Rectal smooth muscle tissue (tissue), 1 donor: ENCODE measurements around the gene TGM4.

Source experiments
- H3K27ac ChIP-seq: one replicate; pipeline ENCODE4 v1.7.0; 2013; ENCODE audit warnings: low read depth, low read length, inconsistent platforms
- H3K27me3 ChIP-seq: one replicate; pipeline ENCODE4 v1.7.0; 2013; ENCODE audit warnings: low read length; ENCODE audit not compliant: control insufficient read depth, insufficient read depth
- H3K36me3 ChIP-seq: one replicate; pipeline ENCODE4 v1.7.0; 2013; ENCODE audit warnings: low read length; ENCODE audit not compliant: control insufficient read depth, insufficient read depth
- H3K4me1 ChIP-seq: one replicate; pipeline ENCODE4 v1.7.0; 2013; ENCODE audit warnings: low read length; ENCODE audit not compliant: control insufficient read depth, insufficient read depth
- H3K4me3 ChIP-seq: one replicate; pipeline ENCODE4 v1.7.0; 2013; ENCODE audit warnings: low read length
- H3K9ac ChIP-seq: one replicate; pipeline ENCODE4 v1.7.0; 2013; ENCODE audit warnings: low read length

Gene TGM4

GRCh38 chr3:44924457-44925084 lies 50.2 kb downstream of the TGM4 start:
- no peaks in the 10 kb centered on the region for H3K27me3 ChIP-seq
- no peaks in the 10 kb centered on the region for H3K4me1 ChIP-seq

GRCh38 chr3:44926172-44926571 lies 51.8 kb downstream of the TGM4 start:
- Histone ChIP-seq H3K27ac (no peak overlapping the region), H3K9ac (no peak overlapping the region), H3K4me3 (no peak overlapping the region), H3K36me3 (peaks cover 29% of the 10 kb centered on the region), H3K27me3 (no peaks in the 10 kb centered on the region), H3K4me1 (no peaks in the 10 kb centered on the region)

More at GRCh38 chr3:44924457-44925084, 50.2 kb downstream of the TGM4 start:
- H3K4me3 ChIP-seq: no peak overlapping the region
- H3K27ac ChIP-seq: no peak overlapping the region
- no peak overlapping the region for H3K9ac ChIP-seq
- H3K36me3 ChIP-seq: peaks cover 27% of the 10 kb centered on the region

- no peaks in the 10 kb centered on the region for H3K27me3 ChIP-seq
- peaks cover 33% of the 10 kb centered on the region for H3K36me3 ChIP-seq
- no peaks in the 10 kb centered on the region for H3K4me1 ChIP-seq
- no peak overlapping the region for H3K27ac ChIP-seq
- no peak overlapping the region for H3K9ac ChIP-seq
- no peak overlapping the region for H3K4me3 ChIP-seq
Observed at GRCh38 chr3:44926921-44927320, 52.5 kb downstream of the TGM4 start.

GRCh38 chr3:44927371-44927770 lies 53.0 kb downstream of the TGM4 start:
- no peak overlapping the region for H3K9ac ChIP-seq
- no peak overlapping the region for H3K27ac ChIP-seq
- H3K36me3 ChIP-seq: peaks cover 36% of the 10 kb centered on the region
- no peaks in the 10 kb centered on the region for H3K27me3 ChIP-seq
- H3K4me1 ChIP-seq: no peaks in the 10 kb centered on the region
- H3K4me3 ChIP-seq: no peak overlapping the region

- Histone ChIP-seq H3K27me3 (no peaks in the 10 kb centered on the region), H3K36me3 (peaks cover 46% of the 10 kb centered on the region), H3K9ac (no peak overlapping the region), H3K27ac (no peak overlapping the region), H3K4me1 (no peaks in the 10 kb centered on the region), H3K4me3 (no peak overlapping the region)
Observed at GRCh38 chr3:44929782-44930181, 55.4 kb downstream of the TGM4 start.

- H3K36me3 ChIP-seq: peaks cover 46% of the 10 kb centered on the region
- no peak overlapping the region for H3K27ac ChIP-seq
- no peak overlapping the region for H3K4me3 ChIP-seq
- no peaks in the 10 kb centered on the region for H3K27me3 ChIP-seq
- no peaks in the 10 kb centered on the region for H3K4me1 ChIP-seq
- no peak overlapping the region for H3K9ac ChIP-seq
Observed at GRCh38 chr3:44930911-44931310, 56.5 kb downstream of the TGM4 start.

GRCh38 chr3:44931791-44932190 lies 57.4 kb downstream of the TGM4 start:
- H3K4me3 ChIP-seq: no peak overlapping the region
- H3K36me3 ChIP-seq: peaks cover 43% of the 10 kb centered on the region
- no peaks in the 10 kb centered on the region for H3K27me3 ChIP-seq
- H3K9ac ChIP-seq: no peak overlapping the region
- H3K4me1 ChIP-seq: no peaks in the 10 kb centered on the region
- H3K27ac ChIP-seq: no peak overlapping the region

GRCh38 chr3:44932271-44932670 lies 57.9 kb downstream of the TGM4 start:
- peaks cover 38% of the 10 kb centered on the region for H3K36me3 ChIP-seq
- H3K27ac ChIP-seq: no peak overlapping the region
- H3K4me1 ChIP-seq: no peaks in the 10 kb centered on the region
- H3K27me3 ChIP-seq: no peaks in the 10 kb centered on the region
- H3K9ac ChIP-seq: no peak overlapping the region
- H3K4me3 ChIP-seq: no peak overlapping the region

- no peak overlapping the region for H3K4me3 ChIP-seq
- H3K36me3 ChIP-seq: peaks cover 38% of the 10 kb centered on the region
- H3K9ac ChIP-seq: no peak overlapping the region
- no peak overlapping the region for H3K27ac ChIP-seq
- no peaks in the 10 kb centered on the region for H3K4me1 ChIP-seq
- H3K27me3 ChIP-seq: no peaks in the 10 kb centered on the region
Observed at GRCh38 chr3:44932986-44933944, 58.9 kb downstream of the TGM4 start.

GRCh38 chr3:44939581-44940036 lies 65.2 kb downstream of the TGM4 start:
- no peaks in the 10 kb centered on the region for H3K4me1 ChIP-seq
- no peak overlapping the region for H3K4me3 ChIP-seq
- peaks cover 32% of the 10 kb centered on the region for H3K36me3 ChIP-seq
- no peak overlapping the region for H3K9ac ChIP-seq
- no peak overlapping the region for H3K27ac ChIP-seq
- no peaks in the 10 kb centered on the region for H3K27me3 ChIP-seq

- no peaks in the 10 kb centered on the region for H3K27me3 ChIP-seq
- H3K36me3 ChIP-seq: peaks cover 32% of the 10 kb centered on the region
- no peak overlapping the region for H3K27ac ChIP-seq
- no peaks in the 10 kb centered on the region for H3K4me1 ChIP-seq
- H3K4me3 ChIP-seq: no peak overlapping the region
- H3K9ac ChIP-seq: no peak overlapping the region
Observed at GRCh38 chr3:44942202-44942921, 68.0 kb downstream of the TGM4 start.

- H3K4me1 ChIP-seq: no peaks in the 10 kb centered on the region
- no peak overlapping the region for H3K9ac ChIP-seq
- no peaks in the 10 kb centered on the region for H3K27me3 ChIP-seq
- no peak overlapping the region for H3K27ac ChIP-seq
- H3K4me3 ChIP-seq: no peak overlapping the region
- peaks cover 5% of the 10 kb centered on the region for H3K36me3 ChIP-seq
Observed at GRCh38 chr3:44948239-44948638, 73.8 kb downstream of the TGM4 start.
